ENCODE results near the gene C1QA. TPM values are rescaled to one million over a fixed set of nuclear protein-coding genes. Genes with fewer than 3 reads are reported as not detected.

Gene C1QA
- total and polyA plus RNA-seq, 2 donors (not counting 1 experiment from before 2014, with no cell fraction given) = not detected

- no peak overlapping the region for H3K4me2 ChIP-seq (ENCODE audit: extremely low read depth, insufficient read depth, low read length)
- no peaks in the 10 kb centered on the region for H3K4me1 ChIP-seq (ENCODE audit: control insufficient read depth, extremely low read depth, insufficient read depth, low read length)
- no peak overlapping the region for H2AFZ ChIP-seq (ENCODE audit: low read length)
- H3K9ac ChIP-seq (ENCODE audit: insufficient read depth, low read length) = no peak overlapping the region
- no peaks in the 10 kb centered on the region for H3K79me2 ChIP-seq (ENCODE audit: control insufficient read depth, insufficient read depth, low read length)
- no peak for TF ChIP-seq CTCF (conservative IDR thresholded peaks at IDR 0.05 in 1 of 2, IDR thresholded peaks at IDR 0.05 in 1 of 2; ENCODE audit: low read depth in 1 of 2, low read length in 2 of 2)
- no peak for TF ChIP-seq EZH2 (IDR thresholded peaks at IDR 0.05; ENCODE audit: low read length, missing control alignments)
- no peaks in the 10 kb centered on the region for H3K9me3 ChIP-seq (ENCODE audit: control insufficient read depth, insufficient read depth, low read depth, low read length)
- no peak overlapping the region for H3K4me3 ChIP-seq (replicated peaks in 1 of 4; ENCODE audit: control extremely low read depth in 1 of 4, insufficient read depth in 1 of 4, low read depth in 3 of 4, low read length in 4 of 4)
- H3K27ac ChIP-seq (ENCODE audit: insufficient read depth, low read length) = no peak overlapping the region
- peaks cover 23% of the 10 kb centered on the region for H3K27me3 ChIP-seq (ENCODE audit: control insufficient read depth, insufficient read depth, low read length)
- H4K20me1 ChIP-seq (ENCODE audit: control insufficient read depth, extremely low read depth, insufficient read depth, low read length) = no peaks in the 10 kb centered on the region
- DNase-seq (ENCODE audit: low read depth in 2 of 2) = no peak
- H3K36me3 ChIP-seq (ENCODE audit: control insufficient read depth, insufficient read depth, low read length) = no peaks in the 10 kb centered on the region
These were observed 9.9 kb upstream of the C1QA start for GRCh38 chr1:22626237-22627157.

GRCh38 chr1:22627331-22627730 is 9.1 kb upstream of the C1QA start:
- TF ChIP-seq EZH2 (IDR thresholded peaks at IDR 0.05; ENCODE audit: low read length, missing control alignments) (no peak), CTCF (conservative IDR thresholded peaks at IDR 0.05 in 1 of 2, IDR thresholded peaks at IDR 0.05 in 1 of 2; ENCODE audit: low read depth in 1 of 2, low read length in 2 of 2) (no peak)
- H3K9me3 ChIP-seq (ENCODE audit: control insufficient read depth, insufficient read depth, low read depth, low read length) = no peaks in the 10 kb centered on the region

GRCh38 chr1:22628698-22629444 is 7.6 kb upstream of the C1QA start:
- Histone ChIP-seq H3K4me1 (ENCODE audit: control insufficient read depth, extremely low read depth, insufficient read depth, low read length) (no peaks in the 10 kb centered on the region), H3K4me3 (replicated peaks in 1 of 4; ENCODE audit: control extremely low read depth in 1 of 4, insufficient read depth in 1 of 4, low read depth in 3 of 4, low read length in 4 of 4) (no peak overlapping the region), H2AFZ (ENCODE audit: low read length) (no peak overlapping the region), H3K79me2 (ENCODE audit: control insufficient read depth, insufficient read depth, low read length) (no peaks in the 10 kb centered on the region), H3K9me3 (ENCODE audit: control insufficient read depth, insufficient read depth, low read depth, low read length) (no peaks in the 10 kb centered on the region), H4K20me1 (ENCODE audit: control insufficient read depth, extremely low read depth, insufficient read depth, low read length) (no peaks in the 10 kb centered on the region), H3K36me3 (ENCODE audit: control insufficient read depth, insufficient read depth, low read length) (no peaks in the 10 kb centered on the region), H3K9ac (ENCODE audit: insufficient read depth, low read length) (no peak overlapping the region), H3K27ac (ENCODE audit: insufficient read depth, low read length) (no peak overlapping the region), H3K4me2 (ENCODE audit: extremely low read depth, insufficient read depth, low read length) (no peak overlapping the region), H3K27me3 (ENCODE audit: control insufficient read depth, insufficient read depth, low read length) (peaks cover 28% of the 10 kb centered on the region)
- no peak for TF ChIP-seq CTCF (conservative IDR thresholded peaks at IDR 0.05 in 1 of 2, IDR thresholded peaks at IDR 0.05 in 1 of 2; ENCODE audit: low read depth in 1 of 2, low read length in 2 of 2)
- TF ChIP-seq EZH2 (IDR thresholded peaks at IDR 0.05; ENCODE audit: low read length, missing control alignments) = no peak
- DNase-seq (ENCODE audit: low read depth in 2 of 2) = no peak

More at GRCh38 chr1:22627331-22627730, 9.1 kb upstream of the C1QA start:
- Histone ChIP-seq H3K79me2 (ENCODE audit: control insufficient read depth, insufficient read depth, low read length) (no peaks in the 10 kb centered on the region), H3K36me3 (ENCODE audit: control insufficient read depth, insufficient read depth, low read length) (no peaks in the 10 kb centered on the region), H3K27me3 (ENCODE audit: control insufficient read depth, insufficient read depth, low read length) (peaks cover 21% of the 10 kb centered on the region), H2AFZ (ENCODE audit: low read length) (no peak overlapping the region), H3K4me1 (ENCODE audit: control insufficient read depth, extremely low read depth, insufficient read depth, low read length) (no peaks in the 10 kb centered on the region), H3K4me2 (ENCODE audit: extremely low read depth, insufficient read depth, low read length) (no peak overlapping the region), H3K4me3 (replicated peaks in 1 of 4; ENCODE audit: control extremely low read depth in 1 of 4, insufficient read depth in 1 of 4, low read depth in 3 of 4, low read length in 4 of 4) (no peak overlapping the region), H4K20me1 (ENCODE audit: control insufficient read depth, extremely low read depth, insufficient read depth, low read length) (no peaks in the 10 kb centered on the region), H3K9ac (ENCODE audit: insufficient read depth, low read length) (no peak overlapping the region), H3K27ac (ENCODE audit: insufficient read depth, low read length) (no peak overlapping the region)
- no peak for DNase-seq (ENCODE audit: low read depth in 2 of 2)

Measured in fibroblast of lung (primary cell).